Nephron (organoid): ENCODE measurements around the gene COG6.

Experiments
- H3K27ac Mint-ChIP-seq, 3 experiments: 2 replicates each; pipeline ENCODE4 v1.8.0; 2020; ENCODE audit warnings: mixed read lengths in 3 of 3, mild to moderate bottlenecking in 2 of 3, moderate library complexity in 1 of 3
- H3K27me3 Mint-ChIP-seq: 2 replicates; pipeline ENCODE4 v1.8.0; 2021; ENCODE audit warnings: low read depth, mild to moderate bottlenecking, moderate library complexity, mixed read lengths
- H3K36me3 Mint-ChIP-seq: 2 replicates; pipeline ENCODE4 v1.8.0; 2020; ENCODE audit warnings: low read depth, mixed read lengths
- H3K4me1 Mint-ChIP-seq: 2 replicates; pipeline ENCODE4 v1.8.0; 2020; ENCODE audit warnings: mixed read lengths
- H3K4me3 Mint-ChIP-seq, 3 experiments: 2 replicates each; pipeline ENCODE4 v1.8.0; 2020; ENCODE audit warnings: mild to moderate bottlenecking in 3 of 3, mixed read lengths in 3 of 3, moderate library complexity in 2 of 3
- H3K9me3 Mint-ChIP-seq: 2 replicates; pipeline ENCODE4 v1.8.0; 2020; ENCODE audit warnings: mixed read lengths
- CTCF ChIP-seq, 3 experiments: fragments of 200-600 bp; sonication (generic); IDR thresholded peaks; one replicate each; pipeline ENCODE4 v1.5.0; 2021; ENCODE audit warnings: antibody characterized with exemption in 3 of 3; ENCODE audit not compliant: unreplicated experiment in 3 of 3

The COG6 gene

GRCh38 chr13:39781381-39781780 is 125.9 kb downstream of the COG6 start:
- H3K4me1 Mint-ChIP-seq, result peaks cover 26% of the 10 kb centered on the region
- no peaks in the 10 kb centered on the region for H3K36me3 Mint-ChIP-seq
- no peak overlapping the region for H3K4me3 Mint-ChIP-seq
- no peak for TF ChIP-seq CTCF (IDR thresholded peaks at IDR 0.05; ENCODE audit: unreplicated experiment in 3 of 3)
- peaks cover 4% of the 10 kb centered on the region for H3K9me3 Mint-ChIP-seq
- peak overlapping the region in 2 of 3 experiments; percentile 28 to 61 for H3K27ac Mint-ChIP-seq
- H3K27me3 Mint-ChIP-seq, result no peaks in the 10 kb centered on the region

DNA sequence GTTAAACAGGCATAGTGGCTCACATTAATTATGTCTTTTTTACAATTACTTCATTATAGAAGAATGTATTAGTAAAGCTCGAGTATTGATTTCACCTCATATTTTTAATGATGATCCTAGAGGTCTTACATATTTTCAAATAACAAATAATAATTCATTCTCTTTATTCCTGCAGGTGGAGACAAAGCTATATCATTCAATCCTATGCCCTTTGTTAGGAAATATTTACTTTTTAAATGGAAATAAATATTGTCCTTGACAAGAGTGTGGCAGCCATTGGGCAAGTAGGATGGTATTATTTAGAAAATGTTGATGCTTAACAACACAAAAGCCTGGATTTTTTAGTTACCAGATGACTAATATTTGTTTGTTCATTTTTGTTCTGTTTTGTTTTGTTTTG is 127.6 kb downstream of the COG6 start:
- no peaks in the 10 kb centered on the region for H3K27me3 Mint-ChIP-seq
- no peaks in the 10 kb centered on the region for H3K36me3 Mint-ChIP-seq
- peaks cover 39% of the 10 kb centered on the region for H3K4me1 Mint-ChIP-seq
- peak in 1 of 3 experiments; percentile 16 for TF ChIP-seq CTCF (IDR thresholded peaks at IDR 0.05; ENCODE audit: unreplicated experiment in 3 of 3)
- H3K27ac Mint-ChIP-seq, result peak overlapping the region in 1 of 3 experiments; percentile 61
- H3K9me3 Mint-ChIP-seq, result no peaks in the 10 kb centered on the region
- no peak overlapping the region for H3K4me3 Mint-ChIP-seq

DNA sequence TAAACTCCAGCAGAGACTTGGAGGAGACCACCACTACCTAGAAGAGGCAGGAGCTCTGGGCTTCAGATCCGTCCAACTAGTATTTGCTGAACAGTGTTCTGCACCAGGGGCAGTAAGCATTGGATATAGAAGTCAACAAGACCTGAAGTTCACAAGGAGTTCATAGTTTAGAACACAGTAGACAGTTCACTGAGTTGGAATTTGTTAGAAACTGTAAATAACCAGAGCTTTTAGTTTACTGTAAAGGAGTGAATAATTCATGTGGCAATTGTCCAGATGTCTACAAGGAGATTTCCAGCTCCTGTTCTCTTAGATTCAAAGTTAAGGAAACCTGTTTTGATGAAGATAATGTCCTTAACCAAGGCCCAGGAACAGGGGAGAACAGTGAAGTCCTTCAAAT is 128.9 kb downstream of the COG6 start:
- H3K4me1 Mint-ChIP-seq, result peaks cover 44% of the 10 kb centered on the region
- no peak overlapping the region for H3K4me3 Mint-ChIP-seq
- no peaks in the 10 kb centered on the region for H3K27me3 Mint-ChIP-seq
- no peak for TF ChIP-seq CTCF (IDR thresholded peaks at IDR 0.05; ENCODE audit: unreplicated experiment in 3 of 3)
- H3K36me3 Mint-ChIP-seq, result peaks cover 1% of the 10 kb centered on the region
- H3K9me3 Mint-ChIP-seq, result peaks cover 1% of the 10 kb centered on the region
- peak overlapping the region in 2 of 3 experiments; percentile 57 to 61 for H3K27ac Mint-ChIP-seq

DNA sequence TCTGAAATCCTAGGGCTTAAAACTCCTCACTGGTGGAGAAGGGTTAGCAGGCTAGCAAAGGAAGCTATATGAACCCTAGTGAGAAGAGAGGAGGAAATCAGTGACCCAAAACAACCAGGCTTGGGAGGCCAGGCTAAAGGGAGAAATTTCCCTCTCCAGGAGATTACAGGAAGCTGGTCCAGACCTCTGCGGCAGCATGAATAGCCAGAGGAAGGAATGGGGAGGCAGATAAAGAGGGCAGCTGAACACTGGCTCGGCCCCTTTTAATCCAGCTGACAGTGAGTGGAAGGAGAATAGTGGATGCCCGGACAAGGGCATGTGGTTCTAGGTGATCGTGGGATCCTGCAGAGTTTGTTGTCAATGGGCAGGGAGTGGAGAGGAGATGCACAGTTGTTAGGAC is 130.6 kb downstream of the COG6 start:
- H3K27me3 Mint-ChIP-seq, result no peaks in the 10 kb centered on the region
- peak overlapping the region in 1 of 3 experiments; percentile 1 for H3K4me3 Mint-ChIP-seq
- no peak for TF ChIP-seq CTCF (IDR thresholded peaks at IDR 0.05; ENCODE audit: unreplicated experiment in 3 of 3)
- H3K4me1 Mint-ChIP-seq, result peaks cover 36% of the 10 kb centered on the region
- peaks cover 4% of the 10 kb centered on the region for H3K9me3 Mint-ChIP-seq
- peaks cover 4% of the 10 kb centered on the region for H3K36me3 Mint-ChIP-seq
- H3K27ac Mint-ChIP-seq, result peak overlapping the region; percentile 38 to 80 (median 69)

GRCh38 chr13:39787086-39787487 is 131.6 kb downstream of the COG6 start:
- Mint-ChIP-seq H3K36me3 (peaks cover 4% of the 10 kb centered on the region), H3K4me1 (peaks cover 33% of the 10 kb centered on the region), H3K9me3 (peaks cover 5% of the 10 kb centered on the region), H3K27ac (peak overlapping the region; percentile 16 to 69 (median 26)), H3K4me3 (no peak overlapping the region), H3K27me3 (no peaks in the 10 kb centered on the region)
- no peak for TF ChIP-seq CTCF (IDR thresholded peaks at IDR 0.05; ENCODE audit: unreplicated experiment in 3 of 3)

- peaks cover 4% of the 10 kb centered on the region for H3K36me3 Mint-ChIP-seq
- TF ChIP-seq CTCF (IDR thresholded peaks at IDR 0.05; ENCODE audit: unreplicated experiment in 3 of 3), result no peak
These were observed 132.6 kb downstream of the COG6 start for GRCh38 chr13:39788102-39788501.

More at GRCh38 chr13:39788102-39788501, 132.6 kb downstream of the COG6 start:
- Mint-ChIP-seq H3K27ac (no peak overlapping the region), H3K9me3 (peaks cover 10% of the 10 kb centered on the region), H3K27me3 (no peaks in the 10 kb centered on the region), H3K4me3 (no peak overlapping the region), H3K4me1 (peaks cover 33% of the 10 kb centered on the region)
